HS-27A (cell line): ENCODE measurements around the gene BEND2.

ENCODE experiments used
- DNase-seq: peaks from one replicate; pipeline ENCODE4 v3.0.0-alpha.2; 2012; ENCODE audit warnings: low read depth, missing footprints

The BEND2 gene

GRCh38 chrX:18136816-18137215 is 83.9 kb downstream of the BEND2 start:
- DNase-seq, result no peak

GRCh38 chrX:18133605-18134004 is 87.1 kb downstream of the BEND2 start:
- DNase-seq, result no peak

GRCh38 chrX:18129690-18130089 is 91.0 kb downstream of the BEND2 start:
- no peak for DNase-seq

- DNase-seq, result no peak
Measured at GRCh38 chrX:18126971-18127370, 93.7 kb downstream of the BEND2 start.

- DNase-seq, result no peak
Measured at GRCh38 chrX:18119856-18120255, 100.8 kb downstream of the BEND2 start.
